ENCODE data around the gene EPB42.

DNA sequence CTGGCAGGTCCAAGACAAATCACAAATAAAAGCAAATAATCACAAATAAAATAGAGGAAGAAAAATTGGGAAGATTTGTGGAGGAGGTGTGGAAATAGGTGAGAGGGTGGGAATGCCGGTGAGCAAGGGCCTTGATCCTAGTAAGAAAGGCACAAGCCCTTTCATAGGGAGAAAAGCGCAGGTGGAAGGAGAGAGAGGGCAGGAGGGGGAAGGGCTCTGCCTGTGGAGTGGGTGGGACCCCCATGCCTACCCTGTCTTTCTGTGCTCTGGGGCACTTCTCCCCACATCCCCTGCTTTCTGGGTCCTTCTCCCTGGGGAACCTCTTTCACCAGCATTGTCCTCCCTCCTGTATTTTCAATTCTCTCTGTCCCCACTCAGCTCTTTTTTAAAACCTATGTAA is 46.6 kb upstream of the EPB42 start:
- TF ChIP-seq, protein P1, sequence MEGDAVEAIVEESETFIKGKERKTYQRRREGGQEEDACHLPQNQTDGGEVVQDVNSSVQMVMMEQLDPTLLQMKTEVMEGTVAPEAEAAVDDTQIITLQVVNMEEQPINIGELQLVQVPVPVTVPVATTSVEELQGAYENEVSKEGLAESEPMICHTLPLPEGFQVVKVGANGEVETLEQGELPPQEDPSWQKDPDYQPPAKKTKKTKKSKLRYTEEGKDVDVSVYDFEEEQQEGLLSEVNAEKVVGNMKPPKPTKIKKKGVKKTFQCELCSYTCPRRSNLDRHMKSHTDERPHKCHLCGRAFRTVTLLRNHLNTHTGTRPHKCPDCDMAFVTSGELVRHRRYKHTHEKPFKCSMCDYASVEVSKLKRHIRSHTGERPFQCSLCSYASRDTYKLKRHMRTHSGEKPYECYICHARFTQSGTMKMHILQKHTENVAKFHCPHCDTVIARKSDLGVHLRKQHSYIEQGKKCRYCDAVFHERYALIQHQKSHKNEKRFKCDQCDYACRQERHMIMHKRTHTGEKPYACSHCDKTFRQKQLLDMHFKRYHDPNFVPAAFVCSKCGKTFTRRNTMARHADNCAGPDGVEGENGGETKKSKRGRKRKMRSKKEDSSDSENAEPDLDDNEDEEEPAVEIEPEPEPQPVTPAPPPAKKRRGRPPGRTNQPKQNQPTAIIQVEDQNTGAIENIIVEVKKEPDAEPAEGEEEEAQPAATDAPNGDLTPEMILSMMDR (conservative IDR thresholded peaks at IDR 0.05; ENCODE audit: low read depth in 2 of 2): no peak
- TF ChIP-seq, protein P2, sequence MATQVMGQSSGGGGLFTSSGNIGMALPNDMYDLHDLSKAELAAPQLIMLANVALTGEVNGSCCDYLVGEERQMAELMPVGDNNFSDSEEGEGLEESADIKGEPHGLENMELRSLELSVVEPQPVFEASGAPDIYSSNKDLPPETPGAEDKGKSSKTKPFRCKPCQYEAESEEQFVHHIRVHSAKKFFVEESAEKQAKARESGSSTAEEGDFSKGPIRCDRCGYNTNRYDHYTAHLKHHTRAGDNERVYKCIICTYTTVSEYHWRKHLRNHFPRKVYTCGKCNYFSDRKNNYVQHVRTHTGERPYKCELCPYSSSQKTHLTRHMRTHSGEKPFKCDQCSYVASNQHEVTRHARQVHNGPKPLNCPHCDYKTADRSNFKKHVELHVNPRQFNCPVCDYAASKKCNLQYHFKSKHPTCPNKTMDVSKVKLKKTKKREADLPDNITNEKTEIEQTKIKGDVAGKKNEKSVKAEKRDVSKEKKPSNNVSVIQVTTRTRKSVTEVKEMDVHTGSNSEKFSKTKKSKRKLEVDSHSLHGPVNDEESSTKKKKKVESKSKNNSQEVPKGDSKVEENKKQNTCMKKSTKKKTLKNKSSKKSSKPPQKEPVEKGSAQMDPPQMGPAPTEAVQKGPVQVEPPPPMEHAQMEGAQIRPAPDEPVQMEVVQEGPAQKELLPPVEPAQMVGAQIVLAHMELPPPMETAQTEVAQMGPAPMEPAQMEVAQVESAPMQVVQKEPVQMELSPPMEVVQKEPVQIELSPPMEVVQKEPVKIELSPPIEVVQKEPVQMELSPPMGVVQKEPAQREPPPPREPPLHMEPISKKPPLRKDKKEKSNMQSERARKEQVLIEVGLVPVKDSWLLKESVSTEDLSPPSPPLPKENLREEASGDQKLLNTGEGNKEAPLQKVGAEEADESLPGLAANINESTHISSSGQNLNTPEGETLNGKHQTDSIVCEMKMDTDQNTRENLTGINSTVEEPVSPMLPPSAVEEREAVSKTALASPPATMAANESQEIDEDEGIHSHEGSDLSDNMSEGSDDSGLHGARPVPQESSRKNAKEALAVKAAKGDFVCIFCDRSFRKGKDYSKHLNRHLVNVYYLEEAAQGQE (IDR thresholded peaks at IDR 0.05; ENCODE audit: unreplicated experiment): no peak
- TF ChIP-seq POLR2AphosphoS5 (IDR thresholded peaks at IDR 0.05; ENCODE audit: low read depth) (no peak), JUNB (IDR thresholded peaks at IDR 0.05; ENCODE audit: unreplicated experiment) (no peak), ZNF114 (CRISPR knock-in tag; IDR thresholded peaks at IDR 0.05) (no peak), EZH2 (IDR thresholded peaks at IDR 0.05; ENCODE audit: low read depth, unreplicated experiment) (no peak), EZH2phosphoT487 (IDR thresholded peaks at IDR 0.05; ENCODE audit: unreplicated experiment) (no peak), CREB1 (CRISPR knock-in tag; IDR thresholded peaks at IDR 0.05; ENCODE audit: low read depth) (no peak), STAT1 (IDR thresholded peaks at IDR 0.05; ENCODE audit: unreplicated experiment) (no peak), NANOG (IDR thresholded peaks at IDR 0.05; ENCODE audit: borderline replicate concordance) (no peak), ZNF331 (CRISPR knock-in tag; IDR thresholded peaks at IDR 0.05; ENCODE audit: low read depth) (no peak)
- TF ChIP-seq, protein P3, sequence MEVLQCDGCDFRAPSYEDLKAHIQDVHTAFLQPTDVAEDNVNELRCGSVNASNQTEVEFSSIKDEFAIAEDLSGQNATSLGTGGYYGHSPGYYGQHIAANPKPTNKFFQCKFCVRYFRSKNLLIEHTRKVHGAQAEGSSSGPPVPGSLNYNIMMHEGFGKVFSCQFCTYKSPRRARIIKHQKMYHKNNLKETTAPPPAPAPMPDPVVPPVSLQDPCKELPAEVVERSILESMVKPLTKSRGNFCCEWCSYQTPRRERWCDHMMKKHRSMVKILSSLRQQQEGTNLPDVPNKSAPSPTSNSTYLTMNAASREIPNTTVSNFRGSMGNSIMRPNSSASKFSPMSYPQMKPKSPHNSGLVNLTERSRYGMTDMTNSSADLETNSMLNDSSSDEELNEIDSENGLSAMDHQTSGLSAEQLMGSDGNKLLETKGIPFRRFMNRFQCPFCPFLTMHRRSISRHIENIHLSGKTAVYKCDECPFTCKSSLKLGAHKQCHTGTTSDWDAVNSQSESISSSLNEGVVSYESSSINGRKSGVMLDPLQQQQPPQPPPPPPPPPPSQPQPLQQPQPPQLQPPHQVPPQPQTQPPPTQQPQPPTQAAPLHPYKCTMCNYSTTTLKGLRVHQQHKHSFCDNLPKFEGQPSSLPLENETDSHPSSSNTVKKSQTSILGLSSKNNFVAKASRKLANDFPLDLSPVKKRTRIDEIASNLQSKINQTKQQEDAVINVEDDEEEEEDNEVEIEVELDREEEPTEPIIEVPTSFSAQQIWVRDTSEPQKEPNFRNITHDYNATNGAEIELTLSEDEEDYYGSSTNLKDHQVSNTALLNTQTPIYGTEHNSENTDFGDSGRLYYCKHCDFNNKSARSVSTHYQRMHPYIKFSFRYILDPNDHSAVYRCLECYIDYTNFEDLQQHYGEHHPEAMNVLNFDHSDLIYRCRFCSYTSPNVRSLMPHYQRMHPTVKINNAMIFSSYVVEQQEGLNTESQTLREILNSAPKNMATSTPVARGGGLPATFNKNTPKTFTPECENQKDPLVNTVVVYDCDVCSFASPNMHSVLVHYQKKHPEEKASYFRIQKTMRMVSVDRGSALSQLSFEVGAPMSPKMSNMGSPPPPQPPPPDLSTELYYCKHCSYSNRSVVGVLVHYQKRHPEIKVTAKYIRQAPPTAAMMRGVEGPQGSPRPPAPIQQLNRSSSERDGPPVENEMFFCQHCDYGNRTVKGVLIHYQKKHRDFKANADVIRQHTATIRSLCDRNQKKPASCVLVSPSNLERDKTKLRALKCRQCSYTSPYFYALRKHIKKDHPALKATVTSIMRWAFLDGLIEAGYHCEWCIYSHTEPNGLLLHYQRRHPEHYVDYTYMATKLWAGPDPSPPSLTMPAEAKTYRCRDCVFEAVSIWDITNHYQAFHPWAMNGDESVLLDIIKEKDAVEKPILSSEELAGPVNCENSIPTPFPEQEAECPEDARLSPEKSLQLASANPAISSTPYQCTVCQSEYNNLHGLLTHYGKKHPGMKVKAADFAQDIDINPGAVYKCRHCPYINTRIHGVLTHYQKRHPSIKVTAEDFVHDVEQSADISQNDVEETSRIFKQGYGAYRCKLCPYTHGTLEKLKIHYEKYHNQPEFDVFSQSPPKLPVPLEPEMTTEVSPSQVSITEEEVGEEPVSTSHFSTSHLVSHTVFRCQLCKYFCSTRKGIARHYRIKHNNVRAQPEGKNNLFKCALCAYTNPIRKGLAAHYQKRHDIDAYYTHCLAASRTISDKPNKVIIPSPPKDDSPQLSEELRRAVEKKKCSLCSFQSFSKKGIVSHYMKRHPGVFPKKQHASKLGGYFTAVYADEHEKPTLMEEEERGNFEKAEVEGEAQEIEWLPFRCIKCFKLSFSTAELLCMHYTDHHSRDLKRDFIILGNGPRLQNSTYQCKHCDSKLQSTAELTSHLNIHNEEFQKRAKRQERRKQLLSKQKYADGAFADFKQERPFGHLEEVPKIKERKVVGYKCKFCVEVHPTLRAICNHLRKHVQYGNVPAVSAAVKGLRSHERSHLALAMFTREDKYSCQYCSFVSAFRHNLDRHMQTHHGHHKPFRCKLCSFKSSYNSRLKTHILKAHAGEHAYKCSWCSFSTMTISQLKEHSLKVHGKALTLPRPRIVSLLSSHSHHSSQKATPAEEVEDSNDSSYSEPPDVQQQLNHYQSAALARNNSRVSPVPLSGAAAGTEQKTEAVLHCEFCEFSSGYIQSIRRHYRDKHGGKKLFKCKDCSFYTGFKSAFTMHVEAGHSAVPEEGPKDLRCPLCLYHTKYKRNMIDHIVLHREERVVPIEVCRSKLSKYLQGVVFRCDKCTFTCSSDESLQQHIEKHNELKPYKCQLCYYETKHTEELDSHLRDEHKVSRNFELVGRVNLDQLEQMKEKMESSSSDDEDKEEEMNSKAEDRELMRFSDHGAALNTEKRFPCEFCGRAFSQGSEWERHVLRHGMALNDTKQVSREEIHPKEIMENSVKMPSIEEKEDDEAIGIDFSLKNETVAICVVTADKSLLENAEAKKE (CRISPR knock-in tag; IDR thresholded peaks at IDR 0.05): no peak
- TF ChIP-seq, protein P4, sequence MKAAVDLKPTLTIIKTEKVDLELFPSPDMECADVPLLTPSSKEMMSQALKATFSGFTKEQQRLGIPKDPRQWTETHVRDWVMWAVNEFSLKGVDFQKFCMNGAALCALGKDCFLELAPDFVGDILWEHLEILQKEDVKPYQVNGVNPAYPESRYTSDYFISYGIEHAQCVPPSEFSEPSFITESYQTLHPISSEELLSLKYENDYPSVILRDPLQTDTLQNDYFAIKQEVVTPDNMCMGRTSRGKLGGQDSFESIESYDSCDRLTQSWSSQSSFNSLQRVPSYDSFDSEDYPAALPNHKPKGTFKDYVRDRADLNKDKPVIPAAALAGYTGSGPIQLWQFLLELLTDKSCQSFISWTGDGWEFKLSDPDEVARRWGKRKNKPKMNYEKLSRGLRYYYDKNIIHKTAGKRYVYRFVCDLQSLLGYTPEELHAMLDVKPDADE (IDR thresholded peaks at IDR 0.05): no peak
